Cardiac muscle cell (in vitro differentiated cells and primary cell): ENCODE measurements around the gene RPS19. TPM values are rescaled to one million over a fixed set of nuclear protein-coding genes. Genes with fewer than 3 reads are reported as not detected.
A peak's percentile ranks its signal among the peaks of the same experiment; 100 is the strongest.
"Not testable (repeated sequence)": the region's sequence is repeated elsewhere in the genome, so short reads cannot be mapped to it uniquely, and the experiment has no call there.

Experiments
- DNase-seq, 2 donors: peaks; one replicate each; pipeline versions ENCODE4 v3.0.0 to v3.0.0-alpha.2; 2010 to 2017; ENCODE audit warnings: low read depth in 1 of 2, low spot score in 1 of 2
- H3K27ac ChIP-seq: fragments of 200-600 bp; sonication (generic); 2 replicates; pipeline ENCODE4 v1.5.1; 2016
- H3K27me3 ChIP-seq: fragments of 200-600 bp; sonication (generic); 2 replicates; pipeline ENCODE4 v1.6.0; 2016; ENCODE audit warnings: control low read depth
- H3K36me3 ChIP-seq: fragments of 200-600 bp; sonication (generic); 2 replicates; pipeline ENCODE4 v1.5.1; 2016; ENCODE audit warnings: control low read depth
- H3K4me1 ChIP-seq: fragments of 200-600 bp; sonication (generic); 2 replicates; pipeline ENCODE4 v1.8.1; 2017; ENCODE audit warnings: low read depth, mild to moderate bottlenecking, mixed run types
- H3K4me3 ChIP-seq: fragments of 200-600 bp; sonication (generic); 2 replicates; pipeline ENCODE4 v1.5.1; 2016; ENCODE audit warnings: mild to moderate bottlenecking
- H3K9me3 ChIP-seq: fragments of 200-600 bp; sonication (generic); 2 replicates; pipeline ENCODE4 v1.5.1; 2017; ENCODE audit warnings: low read depth, mild to moderate bottlenecking, control low read depth
- CTCF ChIP-seq: IDR thresholded peaks from 2 replicates; pipeline ENCODE4 v1.5.1; 2012; ENCODE audit warnings: low read depth, mild to moderate bottlenecking, low read length
- polyA plus RNA-seq: library from polyadenylated mRNA; unstranded; fragments of >200 nt; fragmentation: Nextera tagmentation; extraction: Ambion mirVana; gene quantifications from 2 replicates; pipeline ENCODE4 v1.2.1, GENCODE V29; 2016
- total RNA-seq: library from RNA; depleted of rRNA; stranded (reverse); fragments of >200 nt; gene quantifications from 2 replicates; pipeline ENCODE4 v1.2.3, GENCODE V29; 2016

The RPS19 gene
- total and polyA plus RNA-seq, 2 experiments from 2014 or later, result 1,323 to 1,651 TPM

GRCh38 chr19:41869374-41869955 is 9.4 kb downstream of the RPS19 start:
- no peak for TF ChIP-seq CTCF
- Histone ChIP-seq H3K9me3 (no peaks in the 10 kb centered on the region), H3K27me3 (no peaks in the 10 kb centered on the region), H3K36me3 (peaks cover 41% of the 10 kb centered on the region), H3K4me3 (no peak overlapping the region), H3K27ac (peak overlapping the region; percentile 48), H3K4me1 (no peaks in the 10 kb centered on the region)
- DNase-seq, result no peak

- Histone ChIP-seq H3K36me3 (peaks cover 31% of the 10 kb centered on the region), H3K9me3 (no peaks in the 10 kb centered on the region), H3K4me1 (no peaks in the 10 kb centered on the region), H3K27me3 (no peaks in the 10 kb centered on the region), H3K4me3 (no peak overlapping the region), H3K27ac (peak overlapping the region; percentile 48)
- peak in 1 of 2 donors; percentile 60 for DNase-seq
- no peak for TF ChIP-seq CTCF
Measured at GRCh38 chr19:41870401-41870873, 10.4 kb downstream of the RPS19 start.

GRCh38 chr19:41871573-41872383 is 11.7 kb downstream of the RPS19 start:
- no peaks in the 10 kb centered on the region for H3K4me1 ChIP-seq
- TF ChIP-seq CTCF, result no peak
- H3K9me3 ChIP-seq, result no peaks in the 10 kb centered on the region
- peak overlapping the region; percentile 29 for H3K27ac ChIP-seq
- no peak overlapping the region for H3K4me3 ChIP-seq
- peaks cover 24% of the 10 kb centered on the region for H3K36me3 ChIP-seq
- H3K27me3 ChIP-seq, result no peaks in the 10 kb centered on the region
- DNase-seq, result peak in 1 of 2 donors; percentile 12

GRCh38 chr19:41872384-41872774 is 12.3 kb downstream of the RPS19 start:
- Histone ChIP-seq H3K36me3 (peaks cover 24% of the 10 kb centered on the region), H3K9me3 (no peaks in the 10 kb centered on the region), H3K4me1 (no peaks in the 10 kb centered on the region), H3K27me3 (no peaks in the 10 kb centered on the region), H3K27ac (peak overlapping the region; percentile 29), H3K4me3 (no peak overlapping the region)
- no peak for DNase-seq
- no peak for TF ChIP-seq CTCF

- Histone ChIP-seq H3K36me3 (peaks cover 20% of the 10 kb centered on the region), H3K27me3 (no peaks in the 10 kb centered on the region), H3K4me1 (no peaks in the 10 kb centered on the region), H3K4me3 (no peak overlapping the region), H3K27ac (peak overlapping the region; percentile 29), H3K9me3 (no peaks in the 10 kb centered on the region)
- peak; percentile 71 to 76 for DNase-seq
- TF ChIP-seq CTCF, result peak; percentile 83
Measured at GRCh38 chr19:41872775-41873647, 13.0 kb downstream of the RPS19 start.

DNA sequence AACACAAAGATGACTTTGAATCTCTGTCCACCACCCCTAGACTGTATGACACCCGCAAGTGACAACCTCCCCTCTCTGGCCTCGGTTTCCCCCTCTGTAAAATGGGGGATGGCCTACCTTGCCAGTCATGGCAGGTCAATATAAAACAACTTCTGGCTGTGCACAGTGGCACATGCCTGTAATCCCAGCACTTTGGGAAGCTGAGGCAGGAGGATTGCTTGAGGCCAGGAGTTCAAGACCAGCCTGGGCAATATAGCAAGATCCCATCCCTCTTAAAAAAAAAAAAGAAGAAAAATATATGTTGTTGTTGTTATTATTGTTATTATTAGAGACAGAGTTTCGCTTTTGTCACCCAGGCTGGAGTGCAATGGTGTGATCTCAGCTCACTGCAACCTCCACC is 15.9 kb downstream of the RPS19 start:
- H3K36me3 ChIP-seq, H3K9me3 ChIP-seq, H3K27ac ChIP-seq, DNase-seq, H3K4me3 ChIP-seq, H3K27me3 ChIP-seq, H3K4me1 ChIP-seq: not testable (repeated sequence)
